Cardiac fibroblast (primary cell): ENCODE results near the gene MBNL1.

Source experiments
- DNase-seq, 2 donors: peaks; one replicate each; pipeline versions ENCODE4 v3.0.0 to v3.0.0-alpha.2; 2010; ENCODE audit warnings: low read depth in 2 of 2
- H3K4me3 ChIP-seq, 2 donors: replicated peaks in 1 of 2; 1 replicate in 1 of 2; 2 replicates in 1 of 2; pipeline ENCODE4 v1.5.1; 2011; ENCODE audit warnings: low read depth in 2 of 2, low read length in 2 of 2, mild to moderate bottlenecking in 2 of 2, moderate library complexity in 1 of 2
- CTCF ChIP-seq: IDR thresholded peaks from one replicate; pipeline ENCODE4 v1.5.1; 2011; ENCODE audit warnings: low read depth, mild to moderate bottlenecking, low read length, inconsistent platforms

MBNL1 gene

GRCh38 chr3:152319256-152319655 is 50.5 kb downstream of the MBNL1 start:
- DNase-seq: no peak
- TF ChIP-seq CTCF: no peak
- H3K4me3 ChIP-seq: no peak overlapping the region

DNA sequence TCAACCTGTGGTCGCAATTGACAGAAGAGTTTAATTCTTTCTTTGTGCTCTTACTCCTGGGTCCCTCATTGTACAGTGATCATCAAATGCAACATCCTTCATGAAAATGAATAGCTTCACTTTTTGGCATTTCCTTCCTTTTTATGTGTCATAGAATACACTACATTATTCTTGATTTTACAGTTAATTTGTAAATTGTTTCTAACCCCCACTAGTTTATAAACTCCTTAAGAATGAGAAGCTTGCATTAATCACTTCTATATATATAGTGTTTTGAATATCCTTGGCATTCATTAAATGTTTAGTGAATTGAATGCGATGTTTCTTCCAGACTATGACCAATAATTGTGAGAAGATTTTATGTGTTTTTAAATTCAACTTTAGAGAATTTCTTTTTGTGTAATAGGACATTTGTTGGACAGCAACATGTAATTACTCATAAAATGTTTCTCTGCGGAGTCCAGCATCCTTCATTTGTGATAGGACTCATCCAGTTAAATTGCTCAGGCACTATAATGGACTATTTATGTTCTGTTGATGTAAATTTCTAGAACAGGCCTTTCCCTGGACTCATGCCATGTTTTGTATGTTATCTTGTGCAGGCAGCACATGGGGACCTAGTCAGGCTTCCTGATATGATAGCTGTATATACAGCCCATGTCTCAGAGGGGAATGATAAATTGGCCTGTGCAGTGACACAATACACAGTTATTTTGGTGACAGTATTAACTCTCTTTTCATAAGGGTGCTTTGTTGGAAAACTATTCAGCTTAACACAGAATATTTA is 51.3 kb downstream of the MBNL1 start:
- TF ChIP-seq CTCF: no peak
- no peak overlapping the region for H3K4me3 ChIP-seq
- peak; percentile 59 to 61 for DNase-seq

DNA sequence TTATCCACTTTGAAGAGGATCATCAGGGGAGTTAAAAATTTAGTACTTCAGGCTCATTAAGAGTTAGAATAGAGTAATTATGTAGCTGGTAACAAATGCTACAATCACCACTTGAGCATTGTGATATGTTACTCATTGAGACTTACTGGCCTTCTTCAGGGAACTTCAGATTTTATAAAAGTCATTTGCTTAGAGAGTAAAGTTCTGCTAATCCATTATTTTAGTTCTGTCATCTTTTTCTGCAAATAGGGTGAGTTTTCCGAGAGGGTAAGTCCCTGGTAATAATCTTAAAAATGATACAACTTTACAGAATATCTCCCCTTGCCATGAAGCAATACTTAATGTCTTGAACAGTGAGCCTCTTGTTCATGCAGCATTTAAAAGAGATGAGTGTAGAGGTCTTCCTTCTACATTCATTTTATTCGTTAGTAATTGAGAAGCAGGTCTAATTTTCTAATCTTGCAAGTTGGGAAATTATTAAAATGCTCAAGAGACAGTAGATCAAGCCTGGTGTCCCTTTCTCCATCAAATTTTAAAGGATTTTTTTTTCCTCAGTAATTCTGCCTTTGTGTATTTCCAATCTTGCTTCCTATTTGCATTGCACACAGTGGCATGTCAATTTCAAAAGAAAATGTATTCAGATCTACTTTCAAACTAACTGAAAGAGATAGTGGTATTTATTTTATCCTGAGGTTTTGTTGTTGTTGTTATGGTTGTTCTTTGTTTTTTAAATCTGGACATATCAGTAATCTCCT is 52.6 kb downstream of the MBNL1 start:
- TF ChIP-seq CTCF: no peak
- H3K4me3 ChIP-seq: no peak overlapping the region
- no peak for DNase-seq

DNA sequence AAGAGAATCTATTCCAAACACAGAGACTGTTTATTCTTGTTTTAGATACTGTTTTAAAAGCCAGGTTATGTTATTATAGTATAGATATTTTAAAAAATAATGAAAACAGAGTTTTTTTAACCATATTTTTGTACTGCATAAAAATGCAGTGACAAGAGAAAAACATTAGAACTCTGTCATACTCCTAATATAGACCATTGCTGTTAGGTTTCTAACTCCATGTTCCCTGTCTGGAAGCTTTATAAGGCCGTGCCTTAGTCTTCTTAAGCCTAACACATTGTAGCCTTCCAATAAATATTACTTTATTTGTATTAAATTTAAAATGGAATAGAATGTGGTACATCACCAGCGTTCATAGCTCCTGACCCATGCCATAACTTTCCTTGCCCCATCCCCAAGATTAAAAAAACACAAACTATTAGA is 53.2 kb downstream of the MBNL1 start:
- H3K4me3 ChIP-seq: no peak overlapping the region
- no peak for TF ChIP-seq CTCF
- no peak for DNase-seq

GRCh38 chr3:152322756-152323155 is 54.0 kb downstream of the MBNL1 start:
- DNase-seq: peak in 1 of 2 donors; percentile 48
- no peak for TF ChIP-seq CTCF
- H3K4me3 ChIP-seq: no peak overlapping the region

- no peak for DNase-seq
- no peak for TF ChIP-seq CTCF
- no peak overlapping the region for H3K4me3 ChIP-seq
Measured at GRCh38 chr3:152323834-152324233, 55.1 kb downstream of the MBNL1 start.
